Heart left ventricle (tissue), 16 donors: ENCODE measurements around the gene CDH13. TPM values are rescaled to one million over a fixed set of nuclear protein-coding genes. Genes with fewer than 3 reads are reported as not detected.

Experiments
- ATAC-seq, 4 donors: fragments of 200-7000 bp; cut with Tn5 transposase; one replicate each; pipeline ENCODE4 v1.9.1; 2020 to 2022; ENCODE audit warnings: moderate library complexity in 4 of 4, mild to moderate bottlenecking in 3 of 4, moderate number of reproducible peaks in 1 of 4
- DNase-seq, 5 donors: peaks; one replicate each; pipeline ENCODE4 v3.0.0-alpha.2; 2020
- H3K27ac ChIP-seq, 12 donors: fragments of 200-600 bp; sonication (generic) in 4 of 12; one replicate each; pipeline versions ENCODE4 v1.5.0 to v1.8.0; 2016 to 2022; ENCODE audit warnings: mild to moderate bottlenecking in 2 of 12
- H3K27me3 ChIP-seq, 9 donors: fragments of 200-600 bp; sonication (generic) in 2 of 9; one replicate each; pipeline versions ENCODE4 v1.5.1 to v1.8.0; 2016 to 2022; ENCODE audit warnings: mild to moderate bottlenecking in 3 of 9
- H3K36me3 ChIP-seq, 9 donors: fragments of 200-600 bp; sonication (generic) in 2 of 9; one replicate each; pipeline versions ENCODE4 v1.5.0 to v1.8.0; 2018 to 2022; ENCODE audit warnings: mild to moderate bottlenecking in 2 of 9
- H3K4me1 ChIP-seq, 12 donors: fragments of 200-600 bp; sonication (generic) in 4 of 12; one replicate each; pipeline versions ENCODE4 v1.5.0 to v1.8.0; 2016 to 2022; ENCODE audit warnings: mild to moderate bottlenecking in 3 of 12
- H3K4me3 ChIP-seq, 12 donors: fragments of 200-600 bp; sonication (generic) in 4 of 12; one replicate each; pipeline versions ENCODE4 v1.5.0 to v1.8.0; 2017 to 2022; ENCODE audit warnings: mild to moderate bottlenecking in 9 of 12, moderate library complexity in 4 of 12
- H3K9me3 ChIP-seq, 12 donors: fragments of 200-600 bp; sonication (generic) in 4 of 12; one replicate each; pipeline versions ENCODE4 v1.5.0 to v1.8.0; 2016 to 2022; ENCODE audit warnings: mild to moderate bottlenecking in 1 of 12
- POLR2A ChIP-seq, 2 donors: fragments of 450-650 bp; IDR thresholded peaks; one replicate each; pipeline ENCODE4 v1.6.1; 2017; ENCODE audit warnings: antibody characterized with exemption in 2 of 2, mild to moderate bottlenecking in 2 of 2, moderate library complexity in 2 of 2
- WGBS, 4 donors: extraction: QIAGEN DNeasy Blood & Tissue Kit in 2 of 4; methylation state at CpG; one replicate each; pipeline versions ENCODE4 v1.1.5 to v1.1.7; 2013 to 2018; 5-methylcytosine and 5-hydroxymethylcytosine counted together
- intact Hi-C, 10 donors: fragments of 100-400 bp; cut with DNase I; formaldehyde crosslinking; loops; one replicate each; pipeline versions ENCODE4 v1.11.1 to v1.14.2; 2022
- polyA plus RNA-seq, 2 donors: library from polyadenylated mRNA; stranded (reverse); fragments of 200-250 nt; gene quantifications; one replicate each; pipeline ENCODE4 v1.2.3, GENCODE V29; 2013
- total RNA-seq, 9 donors: library from RNA; depleted of rRNA in 2 of 9; stranded (reverse); fragments of >200 nt in 2 of 9; fragmentation: NEBNext Ultra II Directional in 3 of 9; extraction: Animal tissue kit (Norgen Biotek cat#: 25700) in 3 of 9; gene quantifications; one replicate each; pipeline versions ENCODE4 v1.1.0 to v1.2.4, GENCODE V29; 2016 to 2023
- TF ChIP-seq, protein P1 (sequence below), 12 donors: fragments of 200-600 bp; sonication (generic) in 4 of 12; IDR thresholded peaks; one replicate each; pipeline versions ENCODE4 v1.5.0 to v1.8.0; 2018 to 2022; ENCODE audit warnings: antibody characterized with exemption in 12 of 12, mild to moderate bottlenecking in 5 of 12
- donor health status: ischemic (EF 13 %, LVEDD 7.1; RV severe dilation, severe dysfunction).
- donor health status: healthy with polysubstance abuse.
- donor health status: DM: no; HTN: yes; CAD: no.
- donor health status: DM: no; HTN: no; CAD: no.
- donor health status: ischemic (EF 25% LVEDD 6.9; RV normal size, moderate dysfunction).
- donor health status: ischemic (EF 25% LVEDD 5.7; RV mildly dilated, moderate dysfunction).
- donor health status: healthy.
- donor health status: DM: yes; HTN: yes; CAD: no.
- donor health status: ischemic (EF 35%, LVEDD 5.7; RV mildly dilated, moderate dysfunction).
- donor health status: nonischemic (EF 11% LVEDD 7.7; RV severe dilation, severe dysfunction).
- donor health status: DM: yes; HTN: yes; CAD: no.
- donor health status: PGD.
- donor health status: ischemic (EF 29% LVEDD 5.4; RV normal size, mild dysfunction).
- donor health status: nonischemic (EF 23%, LVEDD 6.1; RV moderate dilation, normal function).

Gene CDH13
- total and polyA plus RNA-seq, 11 donors: 15.0 to 172 (median 137) TPM

GRCh38 chr16:83159049-83159448 is 532.3 kb downstream of the CDH13 start:
- no peaks in the 10 kb centered on the region for H3K9me3 ChIP-seq
- H3K27me3 ChIP-seq: no peaks in the 10 kb centered on the region
- no peak overlapping the region for H3K27ac ChIP-seq
- DNase-seq (no peak), ATAC-seq (no peak)
- no peaks in the 10 kb centered on the region for H3K36me3 ChIP-seq
- H3K4me3 ChIP-seq: no peak overlapping the region
- H3K4me1 ChIP-seq: no peaks in the 10 kb centered on the region
- 59 to 71% (median 67%) methylated on average over 2 of the region's 2 CpGs for WGBS, 4 donors
- TF ChIP-seq, protein P1, sequence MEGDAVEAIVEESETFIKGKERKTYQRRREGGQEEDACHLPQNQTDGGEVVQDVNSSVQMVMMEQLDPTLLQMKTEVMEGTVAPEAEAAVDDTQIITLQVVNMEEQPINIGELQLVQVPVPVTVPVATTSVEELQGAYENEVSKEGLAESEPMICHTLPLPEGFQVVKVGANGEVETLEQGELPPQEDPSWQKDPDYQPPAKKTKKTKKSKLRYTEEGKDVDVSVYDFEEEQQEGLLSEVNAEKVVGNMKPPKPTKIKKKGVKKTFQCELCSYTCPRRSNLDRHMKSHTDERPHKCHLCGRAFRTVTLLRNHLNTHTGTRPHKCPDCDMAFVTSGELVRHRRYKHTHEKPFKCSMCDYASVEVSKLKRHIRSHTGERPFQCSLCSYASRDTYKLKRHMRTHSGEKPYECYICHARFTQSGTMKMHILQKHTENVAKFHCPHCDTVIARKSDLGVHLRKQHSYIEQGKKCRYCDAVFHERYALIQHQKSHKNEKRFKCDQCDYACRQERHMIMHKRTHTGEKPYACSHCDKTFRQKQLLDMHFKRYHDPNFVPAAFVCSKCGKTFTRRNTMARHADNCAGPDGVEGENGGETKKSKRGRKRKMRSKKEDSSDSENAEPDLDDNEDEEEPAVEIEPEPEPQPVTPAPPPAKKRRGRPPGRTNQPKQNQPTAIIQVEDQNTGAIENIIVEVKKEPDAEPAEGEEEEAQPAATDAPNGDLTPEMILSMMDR (IDR thresholded peaks at IDR 0.05): no peak
- TF ChIP-seq POLR2A (IDR thresholded peaks at IDR 0.05): no peak
- intact Hi-C loops: no loop called here

- Histone ChIP-seq H3K4me1 (no peaks in the 10 kb centered on the region), H3K9me3 (no peaks in the 10 kb centered on the region), H3K27me3 (no peaks in the 10 kb centered on the region), H3K4me3 (no peak overlapping the region), H3K27ac (no peak overlapping the region), H3K36me3 (no peaks in the 10 kb centered on the region)
- TF ChIP-seq, protein P1 (IDR thresholded peaks at IDR 0.05): no peak
- TF ChIP-seq POLR2A (IDR thresholded peaks at IDR 0.05): no peak
- DNase-seq (no peak), ATAC-seq (no peak)
- intact Hi-C loops: loop anchor here in 1 of 10 donors (2.0 kb wide), 1 partner anchor 16 kb away; no protein-coding TSS in a partner anchor
- 85 to 93% (median 91%) methylated on average over 7 of the region's 7 CpGs for WGBS, 4 donors
These were observed 533.7 kb downstream of the CDH13 start for GRCh38 chr16:83160287-83161020.

DNA sequence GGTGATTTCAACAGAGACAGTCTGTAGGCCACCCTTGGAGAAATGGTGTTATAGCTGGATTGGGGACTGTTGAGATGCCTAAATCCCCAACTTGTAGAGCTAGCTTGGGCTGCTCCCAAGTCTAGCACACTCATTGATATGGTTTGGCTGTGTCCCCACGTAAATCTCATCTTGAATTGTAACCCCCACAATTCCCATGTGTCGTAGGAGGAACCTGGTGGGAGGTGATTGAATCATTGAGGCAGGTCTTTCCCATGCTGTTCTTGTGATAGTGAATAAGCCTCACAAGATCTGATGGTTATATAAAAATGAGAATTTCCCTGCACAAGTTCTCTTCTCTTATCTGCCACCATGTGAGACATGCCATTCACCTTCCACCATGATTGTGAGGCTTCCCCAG is 536.0 kb downstream of the CDH13 start:
- no peaks in the 10 kb centered on the region for H3K27me3 ChIP-seq
- TF ChIP-seq, protein P1 (IDR thresholded peaks at IDR 0.05): no peak
- no peak for TF ChIP-seq POLR2A (IDR thresholded peaks at IDR 0.05)
- ATAC-seq (no peak), DNase-seq (no peak)
- H3K9me3 ChIP-seq: no peaks in the 10 kb centered on the region
- H3K27ac ChIP-seq: no peak overlapping the region
- intact Hi-C loops: no loop called here
- H3K4me3 ChIP-seq: no peak overlapping the region
- H3K36me3 ChIP-seq: no peaks in the 10 kb centered on the region
- WGBS, 4 donors: 43 to 100% (median 88%) methylated on average over 2 of the region's 2 CpGs
- H3K4me1 ChIP-seq: no peaks in the 10 kb centered on the region

DNA sequence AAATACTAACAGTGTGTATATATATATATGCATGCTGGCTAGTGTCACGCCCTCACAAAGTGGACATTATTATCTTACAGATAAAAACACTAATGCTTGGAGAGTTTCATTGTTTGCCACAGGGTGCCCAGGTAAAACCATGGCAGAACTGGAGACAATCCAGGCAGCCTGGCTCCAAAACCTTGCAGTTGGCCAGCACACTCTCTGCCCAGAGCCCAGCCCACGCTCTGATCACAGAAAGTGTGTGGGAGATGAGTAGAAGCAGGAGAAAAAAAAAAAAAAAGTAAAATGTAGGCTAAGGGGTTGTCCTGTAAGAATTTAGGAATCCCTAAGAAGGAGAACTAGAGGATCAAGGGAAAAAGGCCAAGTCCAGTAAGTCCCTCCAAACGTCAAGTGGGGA is 538.0 kb downstream of the CDH13 start:
- no peaks in the 10 kb centered on the region for H3K27me3 ChIP-seq
- TF ChIP-seq, protein P1 (IDR thresholded peaks at IDR 0.05): no peak
- TF ChIP-seq POLR2A (IDR thresholded peaks at IDR 0.05): no peak
- intact Hi-C loops: no loop called here
- H3K27ac ChIP-seq: no peak overlapping the region
- H3K4me1 ChIP-seq: no peaks in the 10 kb centered on the region
- peaks cover 0 to 6% (median 0%) of the 10 kb centered on the region in 12 donors for H3K9me3 ChIP-seq
- no peak overlapping the region for H3K4me3 ChIP-seq
- DNase-seq: no peak
- no peak for ATAC-seq
- H3K36me3 ChIP-seq: no peaks in the 10 kb centered on the region
- 85 to 91% (median 88%) methylated on average over 3 of the region's 3 CpGs for WGBS, 4 donors
